Measurements from ENCODE around the gene PFKL.

PFKL gene

GRCh38 chr21:44325386-44326271, 25.8 kb downstream of the PFKL start:
- DNase-seq: no peak
- peaks cover 2% of the 10 kb centered on the region for H3K79me1 ChIP-seq (replicated peaks; ENCODE audit: low read length, poor library complexity, severe bottlenecking)
- WGBS: 96% methylated on average over 44 of the region's 44 CpGs
- no peak overlapping the region for H3K27ac ChIP-seq (ENCODE audit: low read length, poor library complexity, severe bottlenecking)
- no peak overlapping the region for H2BK15ac ChIP-seq (ENCODE audit: low read depth, poor library complexity, severe bottlenecking)
- H3K18ac ChIP-seq (ENCODE audit: low read depth in 1 of 2, low read length in 2 of 2): no peak overlapping the region
- H4K8ac ChIP-seq (ENCODE audit: low read length): no peak overlapping the region
- no peak overlapping the region for H2BK12ac ChIP-seq (ENCODE audit: low read length in 2 of 2)
- no peak overlapping the region for H3K4me2 ChIP-seq (ENCODE audit: low read length, poor library complexity, severe bottlenecking)
- no peaks in the 10 kb centered on the region for H3K9me3 ChIP-seq (ENCODE audit: control insufficient read depth, low read length)
- no peaks in the 10 kb centered on the region for H3K27me3 ChIP-seq (ENCODE audit: control insufficient read depth in 1 of 2, insufficient read depth in 1 of 2, low read length in 2 of 2)
- H2BK5ac ChIP-seq (ENCODE audit: low read depth, low read length, poor library complexity, severe bottlenecking): no peak overlapping the region
- H3K4me3 ChIP-seq (ENCODE audit: insufficient read depth in 1 of 2, low read depth in 1 of 2, low read length in 2 of 2): no peak overlapping the region
- H2BK120ac ChIP-seq (ENCODE audit: low read depth, low read length): no peak overlapping the region
- no peak overlapping the region for H2AFZ ChIP-seq (ENCODE audit: low read depth, low read length)
- peaks cover 44 to 78% of the 10 kb centered on the region in 2 experiments for H3K36me3 ChIP-seq (ENCODE audit: control insufficient read depth in 1 of 2, insufficient read depth in 2 of 2, low read depth in 1 of 2, low read length in 2 of 2)
- H2AK5ac ChIP-seq (ENCODE audit: low read length, severe bottlenecking): no peak overlapping the region
- H3K9ac ChIP-seq (ENCODE audit: low read length): no peak overlapping the region
- no peak overlapping the region for H4K91ac ChIP-seq (ENCODE audit: low read length)
- no peak overlapping the region for H3K4ac ChIP-seq (ENCODE audit: low read depth in 1 of 2, low read length in 2 of 2)
- no peak overlapping the region for H3K14ac ChIP-seq (ENCODE audit: low read length in 2 of 2)
- H3K4me1 ChIP-seq (ENCODE audit: control insufficient read depth, insufficient read depth, low read depth, low read length): peaks cover 11% of the 10 kb centered on the region
- H3K23ac ChIP-seq (ENCODE audit: low read length in 2 of 2): no peak overlapping the region

- no peak overlapping the region for H2BK5ac ChIP-seq (ENCODE audit: low read depth, low read length, poor library complexity, severe bottlenecking)
- H3K14ac ChIP-seq (ENCODE audit: low read length in 2 of 2): no peak overlapping the region
- H3K9me3 ChIP-seq (ENCODE audit: control insufficient read depth, low read length): no peaks in the 10 kb centered on the region
- H3K27me3 ChIP-seq (ENCODE audit: control insufficient read depth in 1 of 2, insufficient read depth in 1 of 2, low read length in 2 of 2): no peaks in the 10 kb centered on the region
- no peak overlapping the region for H3K4me2 ChIP-seq (ENCODE audit: low read length, poor library complexity, severe bottlenecking)
- no peak overlapping the region for H4K8ac ChIP-seq (ENCODE audit: low read length)
- H4K91ac ChIP-seq (ENCODE audit: low read length): no peak overlapping the region
- H3K4me1 ChIP-seq (ENCODE audit: control insufficient read depth, insufficient read depth, low read depth, low read length): peaks cover 11% of the 10 kb centered on the region
- H2BK15ac ChIP-seq (ENCODE audit: low read depth, poor library complexity, severe bottlenecking): no peak overlapping the region
- no peak overlapping the region for H3K18ac ChIP-seq (ENCODE audit: low read depth in 1 of 2, low read length in 2 of 2)
- H2BK120ac ChIP-seq (ENCODE audit: low read depth, low read length): no peak overlapping the region
- no peak overlapping the region for H3K27ac ChIP-seq (ENCODE audit: low read length, poor library complexity, severe bottlenecking)
- no peak overlapping the region for H2AK5ac ChIP-seq (ENCODE audit: low read length, severe bottlenecking)
- peaks cover 42 to 77% of the 10 kb centered on the region in 2 experiments for H3K36me3 ChIP-seq (ENCODE audit: control insufficient read depth in 1 of 2, insufficient read depth in 2 of 2, low read depth in 1 of 2, low read length in 2 of 2)
- H3K79me1 ChIP-seq (replicated peaks; ENCODE audit: low read length, poor library complexity, severe bottlenecking): peaks cover 2% of the 10 kb centered on the region
- no peak overlapping the region for H3K9ac ChIP-seq (ENCODE audit: low read length)
- WGBS: 94% methylated on average over 8 of the region's 13 CpGs
- H3K4ac ChIP-seq (ENCODE audit: low read depth in 1 of 2, low read length in 2 of 2): no peak overlapping the region
- no peak overlapping the region for H2BK12ac ChIP-seq (ENCODE audit: low read length in 2 of 2)
- no peak for DNase-seq
- no peak overlapping the region for H3K23ac ChIP-seq (ENCODE audit: low read length in 2 of 2)
- no peak overlapping the region for H2AFZ ChIP-seq (ENCODE audit: low read depth, low read length)
- H3K4me3 ChIP-seq (ENCODE audit: insufficient read depth in 1 of 2, low read depth in 1 of 2, low read length in 2 of 2): no peak overlapping the region
These were observed 26.4 kb downstream of the PFKL start for GRCh38 chr21:44326272-44326647.

- Histone ChIP-seq H2BK5ac (ENCODE audit: low read depth, low read length, poor library complexity, severe bottlenecking) (no peak overlapping the region), H3K36me3 (ENCODE audit: control insufficient read depth in 1 of 2, insufficient read depth in 2 of 2, low read depth in 1 of 2, low read length in 2 of 2) (peaks cover 41 to 75% of the 10 kb centered on the region in 2 experiments), H3K14ac (ENCODE audit: low read length in 2 of 2) (no peak overlapping the region), H3K23ac (ENCODE audit: low read length in 2 of 2) (no peak overlapping the region), H3K27me3 (ENCODE audit: control insufficient read depth in 1 of 2, insufficient read depth in 1 of 2, low read length in 2 of 2) (no peaks in the 10 kb centered on the region), H3K9ac (ENCODE audit: low read length) (no peak overlapping the region), H4K91ac (ENCODE audit: low read length) (no peak overlapping the region), H3K4me1 (ENCODE audit: control insufficient read depth, insufficient read depth, low read depth, low read length) (peaks cover 12% of the 10 kb centered on the region), H3K4ac (ENCODE audit: low read depth in 1 of 2, low read length in 2 of 2) (no peak overlapping the region), H2BK12ac (ENCODE audit: low read length in 2 of 2) (no peak overlapping the region), H2BK15ac (ENCODE audit: low read depth, poor library complexity, severe bottlenecking) (no peak overlapping the region), H3K4me2 (ENCODE audit: low read length, poor library complexity, severe bottlenecking) (no peak overlapping the region), H2AFZ (ENCODE audit: low read depth, low read length) (no peak overlapping the region), H2AK5ac (ENCODE audit: low read length, severe bottlenecking) (no peak overlapping the region), H3K79me1 (replicated peaks; ENCODE audit: low read length, poor library complexity, severe bottlenecking) (peaks cover 2% of the 10 kb centered on the region), H2BK120ac (ENCODE audit: low read depth, low read length) (no peak overlapping the region), H3K27ac (ENCODE audit: low read length, poor library complexity, severe bottlenecking) (no peak overlapping the region), H3K4me3 (ENCODE audit: insufficient read depth in 1 of 2, low read depth in 1 of 2, low read length in 2 of 2) (no peak overlapping the region), H3K18ac (ENCODE audit: low read depth in 1 of 2, low read length in 2 of 2) (no peak overlapping the region), H3K9me3 (ENCODE audit: control insufficient read depth, low read length) (no peaks in the 10 kb centered on the region), H4K8ac (ENCODE audit: low read length) (no peak overlapping the region)
- 98% methylated on average over 25 of the region's 26 CpGs for WGBS
- no peak for DNase-seq
These were observed 27.1 kb downstream of the PFKL start for GRCh38 chr21:44326716-44327602.

- H3K9me3 ChIP-seq (ENCODE audit: control insufficient read depth, low read length): no peaks in the 10 kb centered on the region
- H2AK5ac ChIP-seq (ENCODE audit: low read length, severe bottlenecking): no peak overlapping the region
- no peak overlapping the region for H3K27ac ChIP-seq (ENCODE audit: low read length, poor library complexity, severe bottlenecking)
- H4K91ac ChIP-seq (ENCODE audit: low read length): no peak overlapping the region
- H3K4me2 ChIP-seq (ENCODE audit: low read length, poor library complexity, severe bottlenecking): no peak overlapping the region
- DNase-seq: no peak
- no peak overlapping the region for H2BK120ac ChIP-seq (ENCODE audit: low read depth, low read length)
- no peak overlapping the region for H3K23ac ChIP-seq (ENCODE audit: low read length in 2 of 2)
- no peak overlapping the region for H2BK12ac ChIP-seq (ENCODE audit: low read length in 2 of 2)
- 98% methylated on average over 11 of the region's 11 CpGs for WGBS
- no peak overlapping the region for H2BK15ac ChIP-seq (ENCODE audit: low read depth, poor library complexity, severe bottlenecking)
- peaks cover 2% of the 10 kb centered on the region for H3K79me1 ChIP-seq (replicated peaks; ENCODE audit: low read length, poor library complexity, severe bottlenecking)
- H3K4me3 ChIP-seq (ENCODE audit: insufficient read depth in 1 of 2, low read depth in 1 of 2, low read length in 2 of 2): no peak overlapping the region
- H3K18ac ChIP-seq (ENCODE audit: low read depth in 1 of 2, low read length in 2 of 2): no peak overlapping the region
- H2AFZ ChIP-seq (ENCODE audit: low read depth, low read length): no peak overlapping the region
- no peak overlapping the region for H3K9ac ChIP-seq (ENCODE audit: low read length)
- no peak overlapping the region for H3K4ac ChIP-seq (ENCODE audit: low read depth in 1 of 2, low read length in 2 of 2)
- no peak overlapping the region for H4K8ac ChIP-seq (ENCODE audit: low read length)
- H3K4me1 ChIP-seq (ENCODE audit: control insufficient read depth, insufficient read depth, low read depth, low read length): peaks cover 13% of the 10 kb centered on the region
- no peaks in the 10 kb centered on the region for H3K27me3 ChIP-seq (ENCODE audit: control insufficient read depth in 1 of 2, insufficient read depth in 1 of 2, low read length in 2 of 2)
- no peak overlapping the region for H3K14ac ChIP-seq (ENCODE audit: low read length in 2 of 2)
- no peak overlapping the region for H2BK5ac ChIP-seq (ENCODE audit: low read depth, low read length, poor library complexity, severe bottlenecking)
- peaks cover 41 to 73% of the 10 kb centered on the region in 2 experiments for H3K36me3 ChIP-seq (ENCODE audit: control insufficient read depth in 1 of 2, insufficient read depth in 2 of 2, low read depth in 1 of 2, low read length in 2 of 2)
These were observed 27.7 kb downstream of the PFKL start for GRCh38 chr21:44327603-44327974.

Measured in mesenchymal stem cell (in vitro differentiated cells and primary cell).